NCI-H82 treated with DMSO at 0.1 percent for 48 hours (cell line): ENCODE results near the gene RAB36.
A peak's percentile ranks its signal among the peaks of the same experiment; 100 is the strongest.

Experiments
- DNase-seq: peaks from one replicate; lab custom pipeline; 2025; ENCODE audit not compliant: unreplicated experiment; lab: John Stamatoyannopoulos, UW

Gene RAB36

GRCh38 chr22:23180893-23181720 lies 35.8 kb downstream of the RAB36 start:
- no peak for DNase-seq

- DNase-seq: no peak
Observed at GRCh38 chr22:23181721-23182308, 36.5 kb downstream of the RAB36 start.

GRCh38 chr22:23182309-23183060 lies 37.2 kb downstream of the RAB36 start:
- DNase-seq: no peak

- DNase-seq: peak; percentile 45
Observed at GRCh38 chr22:23183061-23183698, 37.9 kb downstream of the RAB36 start.

GRCh38 chr22:23184100-23184763 lies 39.0 kb downstream of the RAB36 start:
- DNase-seq: no peak

GRCh38 chr22:23184764-23185113 lies 39.5 kb downstream of the RAB36 start:
- peak; percentile 26 for DNase-seq

GRCh38 chr22:23187211-23187610 lies 41.9 kb downstream of the RAB36 start:
- DNase-seq: no peak

GRCh38 chr22:23187871-23188700 lies 42.8 kb downstream of the RAB36 start:
- no peak for DNase-seq

- no peak for DNase-seq
Observed at GRCh38 chr22:23190526-23190925, 45.2 kb downstream of the RAB36 start.

- no peak for DNase-seq
Observed at GRCh38 chr22:23192133-23192532, 46.9 kb downstream of the RAB36 start.

GRCh38 chr22:23192558-23192957 lies 47.3 kb downstream of the RAB36 start:
- no peak for DNase-seq

GRCh38 chr22:23193196-23193827 lies 48.0 kb downstream of the RAB36 start:
- DNase-seq: no peak

- DNase-seq: no peak
Observed at GRCh38 chr22:23193882-23194281, 48.6 kb downstream of the RAB36 start.

- no peak for DNase-seq
Observed at GRCh38 chr22:23196165-23196564, 50.9 kb downstream of the RAB36 start.

- no peak for DNase-seq
Observed at GRCh38 chr22:23197836-23198235, 52.6 kb downstream of the RAB36 start.

- no peak for DNase-seq
Observed at GRCh38 chr22:23199159-23199558, 53.9 kb downstream of the RAB36 start.

GRCh38 chr22:23200898-23201297 lies 55.6 kb downstream of the RAB36 start:
- no peak for DNase-seq

- DNase-seq: no peak
Observed at GRCh38 chr22:23202812-23203451, 57.7 kb downstream of the RAB36 start.

- DNase-seq: no peak
Observed at GRCh38 chr22:23203452-23204124, 58.3 kb downstream of the RAB36 start.
